ENCODE results near the gene RAPGEF4.

Gene RAPGEF4

DNA sequence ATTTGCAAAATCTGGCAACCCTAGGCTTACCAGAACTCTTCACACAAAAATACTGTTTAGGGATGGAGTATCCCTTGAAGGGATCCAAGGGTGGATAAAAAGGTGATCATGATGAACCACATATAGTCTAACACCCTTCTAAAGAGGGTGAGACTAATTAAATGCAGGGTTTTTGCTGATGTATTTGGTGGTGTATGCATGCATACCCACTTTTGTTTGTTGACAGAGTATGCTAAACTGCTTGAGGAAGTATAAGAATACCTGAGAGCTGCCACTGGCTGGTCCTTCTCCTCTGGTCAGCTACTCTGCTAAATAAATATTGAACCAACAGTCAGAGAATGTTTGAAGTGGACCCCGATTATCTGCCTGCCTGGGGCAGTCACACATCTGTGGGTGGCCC lies 34.2 kb downstream of the RAPGEF4 start:
- DNase-seq (ENCODE audit: low read depth) = no peak

GRCh38 chr2:172770887-172771286 lies 35.2 kb downstream of the RAPGEF4 start:
- TF ChIP-seq, protein P1, sequence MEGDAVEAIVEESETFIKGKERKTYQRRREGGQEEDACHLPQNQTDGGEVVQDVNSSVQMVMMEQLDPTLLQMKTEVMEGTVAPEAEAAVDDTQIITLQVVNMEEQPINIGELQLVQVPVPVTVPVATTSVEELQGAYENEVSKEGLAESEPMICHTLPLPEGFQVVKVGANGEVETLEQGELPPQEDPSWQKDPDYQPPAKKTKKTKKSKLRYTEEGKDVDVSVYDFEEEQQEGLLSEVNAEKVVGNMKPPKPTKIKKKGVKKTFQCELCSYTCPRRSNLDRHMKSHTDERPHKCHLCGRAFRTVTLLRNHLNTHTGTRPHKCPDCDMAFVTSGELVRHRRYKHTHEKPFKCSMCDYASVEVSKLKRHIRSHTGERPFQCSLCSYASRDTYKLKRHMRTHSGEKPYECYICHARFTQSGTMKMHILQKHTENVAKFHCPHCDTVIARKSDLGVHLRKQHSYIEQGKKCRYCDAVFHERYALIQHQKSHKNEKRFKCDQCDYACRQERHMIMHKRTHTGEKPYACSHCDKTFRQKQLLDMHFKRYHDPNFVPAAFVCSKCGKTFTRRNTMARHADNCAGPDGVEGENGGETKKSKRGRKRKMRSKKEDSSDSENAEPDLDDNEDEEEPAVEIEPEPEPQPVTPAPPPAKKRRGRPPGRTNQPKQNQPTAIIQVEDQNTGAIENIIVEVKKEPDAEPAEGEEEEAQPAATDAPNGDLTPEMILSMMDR (IDR thresholded peaks at IDR 0.05; ENCODE audit: control insufficient read depth, extremely low read depth, insufficient read depth) = no peak
- DNase-seq (ENCODE audit: low read depth) = no peak

More for the DNA sequence above, 34.2 kb downstream of the RAPGEF4 start:
- H3K4me3 ChIP-seq (ENCODE audit: low read depth, low read length) = no peak overlapping the region
- TF ChIP-seq, protein P1 (IDR thresholded peaks at IDR 0.05; ENCODE audit: control insufficient read depth, extremely low read depth, insufficient read depth) = no peak

DNA sequence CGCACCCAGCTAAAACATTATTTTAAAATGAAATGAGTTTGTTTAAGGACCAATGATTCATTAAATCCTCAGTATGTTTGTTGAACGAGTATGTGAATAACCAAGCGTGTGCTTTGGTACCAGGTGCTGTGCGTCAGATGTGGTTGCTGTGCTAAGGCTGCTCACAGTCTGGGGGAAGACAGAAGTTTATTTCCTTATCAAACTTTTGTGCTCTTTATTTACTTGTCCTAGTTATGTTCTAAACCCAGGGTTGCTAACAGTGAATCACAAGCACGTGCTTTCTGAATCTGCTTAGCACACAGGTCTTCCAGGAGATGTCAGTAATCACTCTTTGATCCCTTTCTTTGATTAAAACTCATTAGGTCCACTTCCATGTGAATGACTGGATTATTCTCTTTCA lies 37.0 kb downstream of the RAPGEF4 start:
- DNase-seq (ENCODE audit: low read depth) = no peak
- TF ChIP-seq, protein P1 (IDR thresholded peaks at IDR 0.05; ENCODE audit: control insufficient read depth, extremely low read depth, insufficient read depth) = no peak
- no peak overlapping the region for H3K4me3 ChIP-seq (ENCODE audit: low read depth, low read length)

More at GRCh38 chr2:172770887-172771286, 35.2 kb downstream of the RAPGEF4 start:
- H3K4me3 ChIP-seq (ENCODE audit: low read depth, low read length) = no peak overlapping the region

GRCh38 chr2:172774302-172774701 lies 38.7 kb downstream of the RAPGEF4 start:
- DNase-seq (ENCODE audit: low read depth) = no peak
- no peak overlapping the region for H3K4me3 ChIP-seq (ENCODE audit: low read depth, low read length)
- TF ChIP-seq, protein P1 (IDR thresholded peaks at IDR 0.05; ENCODE audit: control insufficient read depth, extremely low read depth, insufficient read depth) = no peak

DNA sequence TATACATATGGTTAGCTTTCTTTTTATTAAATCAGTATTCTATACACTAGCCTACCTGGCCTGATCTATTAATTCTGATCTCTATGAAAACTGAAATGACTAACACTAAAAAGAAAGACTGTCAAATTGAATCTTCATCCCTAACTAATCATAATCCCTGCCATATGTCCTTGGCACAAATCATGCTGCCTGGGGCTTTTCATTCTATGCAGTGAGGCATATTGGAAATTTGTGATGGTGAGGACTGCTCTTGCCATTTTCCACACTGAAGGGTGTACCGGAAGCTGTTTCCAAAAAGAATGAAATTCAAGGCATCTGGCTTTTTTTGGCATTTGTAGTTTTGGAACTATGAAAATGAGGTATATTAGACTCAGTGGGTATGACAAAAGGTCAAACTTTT lies 39.7 kb downstream of the RAPGEF4 start:
- no peak for DNase-seq (ENCODE audit: low read depth)
- H3K4me3 ChIP-seq (ENCODE audit: low read depth, low read length) = no peak overlapping the region
- TF ChIP-seq, protein P1 (IDR thresholded peaks at IDR 0.05; ENCODE audit: control insufficient read depth, extremely low read depth, insufficient read depth) = no peak

DNA sequence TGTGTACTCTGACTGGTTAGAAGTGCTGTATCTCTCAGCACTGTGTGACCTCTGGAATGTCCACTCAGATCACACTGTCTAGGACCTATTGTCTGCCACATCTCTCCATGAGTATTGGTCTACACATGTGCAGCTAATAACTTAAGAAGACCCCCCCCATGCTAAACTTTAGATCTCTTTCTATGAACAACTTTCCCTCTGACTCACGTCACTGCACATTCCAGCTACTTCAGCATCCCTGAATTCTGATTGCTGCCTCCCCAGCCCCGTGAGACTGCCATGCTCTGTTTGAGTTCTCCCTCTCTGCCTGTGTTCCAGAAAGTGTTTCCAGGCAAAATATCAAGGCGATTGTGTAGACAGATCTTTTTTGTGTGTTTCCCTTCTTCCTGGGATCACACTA lies 41.8 kb downstream of the RAPGEF4 start:
- H3K4me3 ChIP-seq (ENCODE audit: low read depth, low read length) = no peak overlapping the region
- TF ChIP-seq, protein P1 (IDR thresholded peaks at IDR 0.05; ENCODE audit: control insufficient read depth, extremely low read depth, insufficient read depth) = no peak
- DNase-seq (ENCODE audit: low read depth) = no peak

DNA sequence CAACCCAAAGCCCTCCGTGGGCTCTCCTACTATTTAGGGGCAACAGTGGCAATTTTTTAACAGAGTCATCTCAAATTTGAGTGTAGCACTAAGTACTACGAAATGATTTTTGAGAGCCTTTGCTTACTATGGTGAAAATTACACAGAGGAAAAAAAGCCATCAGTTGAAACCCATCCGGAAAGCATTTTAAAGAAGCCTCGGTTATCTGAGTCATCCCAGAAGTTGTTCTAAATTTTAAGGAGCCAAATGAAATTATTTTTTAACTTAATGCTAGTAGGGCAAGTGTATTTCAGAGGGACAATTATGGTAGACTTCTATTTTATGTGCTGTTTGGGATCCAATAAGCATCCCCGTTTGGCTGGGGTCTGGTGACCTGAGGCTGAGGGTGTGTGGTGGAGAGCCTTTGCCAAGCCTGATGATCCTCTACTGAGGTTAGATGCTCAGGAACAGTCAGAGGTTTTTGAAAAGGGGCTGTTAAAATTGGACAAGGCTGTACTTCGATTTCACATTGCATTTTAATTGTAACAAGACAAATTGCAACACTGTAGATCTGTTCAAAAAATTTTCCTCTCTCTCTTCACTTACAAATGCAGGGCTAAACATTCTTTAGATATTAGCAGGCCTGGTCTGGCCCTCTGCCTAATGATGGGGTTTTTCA lies 47.0 kb downstream of the RAPGEF4 start:
- TF ChIP-seq, protein P1 (IDR thresholded peaks at IDR 0.05; ENCODE audit: control insufficient read depth, extremely low read depth, insufficient read depth) = no peak
- no peak overlapping the region for H3K4me3 ChIP-seq (ENCODE audit: low read depth, low read length)

More for the DNA sequence above, 47.0 kb downstream of the RAPGEF4 start:
- no peak for DNase-seq (ENCODE audit: low read depth)
